DOHH2 (cell line): ENCODE results near the gene PSENEN.

Experiments
- H3F3A ChIP-seq: fragments of 200-600 bp; sonication (generic), shearing (Covaris generic); 2 replicates; pipeline ENCODE4 v1.6.0; 2016; ENCODE audit warnings: antibody characterized with exemption, mild to moderate bottlenecking; ENCODE audit not compliant: control insufficient read depth, insufficient read depth
- H3K27ac ChIP-seq: fragments of 200-600 bp; sonication (generic); 2 replicates; pipeline ENCODE4 v1.5.1; 2014; ENCODE audit warnings: low read depth, mild to moderate bottlenecking, low read length, moderate library complexity
- H3K27me3 ChIP-seq: fragments of 200-600 bp; sonication (generic); 2 replicates; pipeline ENCODE4 v1.6.1; 2014; ENCODE audit warnings: mild to moderate bottlenecking, low read length, mixed read lengths; ENCODE audit not compliant: control insufficient read depth
- H3K36me3 ChIP-seq: fragments of 200-600 bp; sonication (generic); 2 replicates; pipeline ENCODE4 v1.6.1; 2014; ENCODE audit warnings: mild to moderate bottlenecking, low read length, moderate library complexity, mixed read lengths; ENCODE audit not compliant: control insufficient read depth
- H3K4me1 ChIP-seq: fragments of 200-600 bp; sonication (generic); 2 replicates; pipeline ENCODE4 v1.6.1; 2014; ENCODE audit warnings: mild to moderate bottlenecking, low read length, mixed read lengths; ENCODE audit not compliant: control insufficient read depth
- H3K4me2 ChIP-seq: fragments of 200-600 bp; sonication (generic); 2 replicates; pipeline ENCODE4 v1.6.0; 2014; ENCODE audit warnings: mild to moderate bottlenecking, low read length, moderate library complexity
- H3K4me3 ChIP-seq: fragments of 200-600 bp; sonication (generic); 2 replicates; pipeline ENCODE4 v1.5.1; 2014; ENCODE audit warnings: mild to moderate bottlenecking, low read length, mixed read lengths
- H3K79me2 ChIP-seq: fragments of 200-600 bp; sonication (generic); 2 replicates; pipeline ENCODE4 v1.6.1; 2014; ENCODE audit warnings: mild to moderate bottlenecking, low read length, mixed read lengths; ENCODE audit not compliant: control insufficient read depth
- H3K9me2 ChIP-seq: fragments of 200-600 bp; sonication (generic); replicated peaks from 2 replicates; pipeline ENCODE4 v1.6.1; 2014; ENCODE audit warnings: mild to moderate bottlenecking, low read length, mixed read lengths; ENCODE audit not compliant: control insufficient read depth
- H3K9me3 ChIP-seq: fragments of 200-600 bp; sonication (generic); 2 replicates; pipeline ENCODE4 v1.6.1; 2014; ENCODE audit warnings: antibody characterized with exemption, low read length, mixed read lengths; ENCODE audit not compliant: control insufficient read depth, insufficient read depth
- H4K20me1 ChIP-seq: fragments of 200-600 bp; sonication (generic); 2 replicates; pipeline ENCODE4 v1.6.0; 2014; ENCODE audit warnings: low read depth, mild to moderate bottlenecking, antibody characterized with exemption, low read length, moderate library complexity; ENCODE audit not compliant: control insufficient read depth, insufficient read depth
- CTCF ChIP-seq: fragments of 200-600 bp; sonication (generic); IDR thresholded peaks from one replicate; pipeline ENCODE4 v1.5.1; 2014; ENCODE audit warnings: antibody characterized with exemption, mild to moderate bottlenecking, low read depth, low read length; ENCODE audit not compliant: poor library complexity, severe bottlenecking
- EZH2phosphoT487 ChIP-seq: fragments of 200-600 bp; sonication (generic); IDR thresholded peaks from 2 replicates; pipeline ENCODE4 v1.6.1; 2017; ENCODE audit warnings: borderline replicate concordance, mild to moderate bottlenecking, antibody characterized with exemption, low read length, moderate library complexity, mixed read lengths

The PSENEN gene

DNA sequence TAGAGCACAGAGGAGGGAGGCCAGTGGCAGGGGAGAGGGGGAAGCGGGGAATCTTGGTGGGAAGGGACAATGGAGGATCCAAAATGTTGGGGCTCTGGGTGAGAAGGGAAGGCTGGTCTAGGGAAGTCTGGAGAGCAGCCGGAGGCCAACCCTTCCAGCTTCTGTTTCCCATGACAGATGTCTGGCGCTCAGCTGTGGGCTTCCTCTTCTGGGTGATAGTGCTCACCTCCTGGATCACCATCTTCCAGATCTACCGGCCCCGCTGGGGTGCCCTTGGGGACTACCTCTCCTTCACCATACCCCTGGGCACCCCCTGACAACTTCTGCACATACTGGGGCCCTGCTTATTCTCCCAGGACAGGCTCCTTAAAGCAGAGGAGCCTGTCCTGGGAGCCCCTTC is 1.1 kb downstream of the PSENEN start:
- peaks cover 46% of the 10 kb centered on the region for H3K4me1 ChIP-seq
- no peak overlapping the region for H3K27ac ChIP-seq
- H3K9me2 ChIP-seq: no peaks in the 10 kb centered on the region
- peaks cover 5% of the 10 kb centered on the region; the same call in 1 of the 2 replicates for H3K9me3 ChIP-seq
- H3K36me3 ChIP-seq: peaks cover 8% of the 10 kb centered on the region; the same call in 1 of the 2 replicates
- H3K27me3 ChIP-seq: no peaks in the 10 kb centered on the region
- H4K20me1 ChIP-seq: no peaks in the 10 kb centered on the region
- H3K79me2 ChIP-seq: peaks cover 14% of the 10 kb centered on the region
- peak overlapping the region; percentile 86 for H3K4me2 ChIP-seq
- TF ChIP-seq CTCF: no peak
- TF ChIP-seq EZH2phosphoT487: no peak
- peak overlapping the region; percentile 92 for H3K4me3 ChIP-seq
- H3F3A ChIP-seq: no peaks in the 10 kb centered on the region

DNA sequence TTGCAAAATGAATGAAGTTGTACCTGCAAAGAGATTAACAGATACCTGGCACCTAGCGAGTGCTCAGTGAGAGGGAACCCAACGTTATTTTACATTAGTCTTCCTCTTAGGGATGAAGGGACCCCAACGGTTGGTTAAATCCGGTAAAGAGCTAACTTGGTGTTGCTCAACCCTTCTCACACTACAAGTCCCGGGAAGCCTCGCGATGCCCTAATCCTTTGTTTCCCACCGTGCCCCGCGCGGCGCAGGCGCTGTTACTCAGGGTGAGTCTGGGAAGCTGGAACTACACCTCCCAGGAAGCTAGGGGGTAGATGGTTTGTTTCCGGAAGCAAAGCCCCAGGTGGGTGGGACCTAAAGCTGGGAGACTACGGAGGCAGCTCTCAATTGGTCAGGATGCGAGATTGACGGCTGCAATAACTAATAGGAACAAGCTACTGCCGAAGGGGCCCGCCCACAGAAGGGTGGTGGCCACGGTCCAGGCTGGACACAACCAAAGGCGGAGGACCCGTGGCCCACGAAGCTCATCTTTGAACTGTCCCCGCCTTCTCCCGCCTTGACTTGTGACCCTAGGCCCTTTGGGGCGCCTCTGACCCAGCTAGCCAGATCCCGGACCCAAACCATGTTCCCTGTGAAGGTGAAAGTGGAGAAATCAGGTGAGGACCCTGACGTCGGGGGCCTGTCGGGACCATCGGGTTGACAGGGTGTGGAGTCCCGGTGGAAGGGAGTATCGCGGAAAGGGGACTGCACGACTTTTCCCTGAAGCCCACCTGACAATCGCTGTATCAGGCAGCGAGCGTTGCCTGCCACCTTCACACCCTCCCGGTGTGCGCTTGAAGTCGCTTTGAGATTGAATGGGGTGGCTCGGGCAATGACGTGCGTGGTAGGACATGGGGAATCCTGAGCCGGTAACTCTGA is 2.9 kb downstream of the PSENEN start, which contains the start of gene LIN37:
TSS of gene LIN37 (plus strand) at position 471 of the 915 bp plus-strand sequence. CDS start at position 620, 149 bp downstream.
- Histone ChIP-seq H3K27me3 (no peaks in the 10 kb centered on the region), H3K27ac (no peak within 1 kb of the TSS), H3K9me3 (peaks cover 5% of the 10 kb centered on the region; the same call in 1 of the 2 replicates), H3K9me2 (no peaks in the 10 kb centered on the region), H3K36me3 (peaks cover 8% of the 10 kb centered on the region; the same call in 1 of the 2 replicates), H3K4me3 (peak within 1 kb of the TSS; percentile 98), H3F3A (no peaks in the 10 kb centered on the region), H3K4me1 (peaks cover 34% of the 10 kb centered on the region), H3K79me2 (peaks cover 14% of the 10 kb centered on the region), H3K4me2 (peak within 1 kb of the TSS; percentile 72), H4K20me1 (no peaks in the 10 kb centered on the region)
- TF ChIP-seq EZH2phosphoT487: no peak
- no peak for TF ChIP-seq CTCF

GRCh38 chr19:35750167-35750566 is 4.7 kb downstream of the PSENEN start:
- H3K4me3 ChIP-seq: no peak overlapping the region
- peak overlapping the region; percentile 26; the same call in 1 of the 2 replicates for H3K4me2 ChIP-seq
- H3K27ac ChIP-seq: no peak overlapping the region

More at GRCh38 chr19:35750167-35750566, 4.7 kb downstream of the PSENEN start:
- Histone ChIP-seq H3K27me3 (no peaks in the 10 kb centered on the region), H3F3A (no peaks in the 10 kb centered on the region), H3K9me3 (no peaks in the 10 kb centered on the region), H4K20me1 (no peaks in the 10 kb centered on the region), H3K4me1 (peaks cover 25% of the 10 kb centered on the region), H3K79me2 (peaks cover 14% of the 10 kb centered on the region), H3K9me2 (no peaks in the 10 kb centered on the region), H3K36me3 (no peaks in the 10 kb centered on the region)
- TF ChIP-seq CTCF: no peak
- TF ChIP-seq EZH2phosphoT487: no peak
